Progenitor cell of endocrine pancreas (in vitro differentiated cells): ENCODE data around the gene OTUD5. TPM values are rescaled to one million over a fixed set of nuclear protein-coding genes. Genes with fewer than 3 reads are reported as not detected.

Source experiments
- DNase-seq: peaks from one replicate; pipeline ENCODE4 v3.0.0; 2021; ENCODE audit warnings: low spot score; ENCODE audit not compliant: unreplicated experiment
- H3K27ac Mint-ChIP-seq: 2 replicates; pipeline ENCODE4 v1.8.0; 2021; ENCODE audit warnings: mild to moderate bottlenecking, moderate library complexity, mixed read lengths
- H3K27me3 Mint-ChIP-seq: 2 replicates; pipeline ENCODE4 v1.8.0; 2021; ENCODE audit warnings: mixed read lengths
- H3K36me3 Mint-ChIP-seq: 2 replicates; pipeline ENCODE4 v1.8.0; 2022; ENCODE audit warnings: mixed read lengths; ENCODE audit not compliant: insufficient read depth
- H3K4me1 Mint-ChIP-seq: 2 replicates; pipeline ENCODE4 v1.8.0; 2021; ENCODE audit warnings: low read depth, mixed read lengths
- H3K4me3 Mint-ChIP-seq: 2 replicates; pipeline ENCODE4 v1.8.0; 2021; ENCODE audit warnings: low read depth, mild to moderate bottlenecking, moderate library complexity, mixed read lengths
- H3K9me3 Mint-ChIP-seq: 2 replicates; pipeline ENCODE4 v1.8.0; 2021; ENCODE audit warnings: low read depth, mixed read lengths
- CTCF ChIP-seq: fragments of 200-600 bp; sonication (generic); IDR thresholded peaks from one replicate; pipeline ENCODE4 v1.5.0; 2021; ENCODE audit warnings: antibody characterized with exemption, mild to moderate bottlenecking; ENCODE audit not compliant: unreplicated experiment
- total RNA-seq: library from RNA; stranded (reverse); gene quantifications from 2 replicates; pipeline ENCODE4 v1.2.1, GENCODE V29; 2021

Gene OTUD5
- total RNA-seq, 1 donor from 2014 or later, result 53.3 TPM

- Mint-ChIP-seq H3K4me1 (peaks cover 19% of the 10 kb centered on the region), H3K36me3 (peaks cover 7% of the 10 kb centered on the region), H3K9me3 (peaks cover 11% of the 10 kb centered on the region), H3K4me3 (peak overlapping the region; percentile 78), H3K27ac (peak overlapping the region; percentile 94), H3K27me3 (no peaks in the 10 kb centered on the region)
- TF ChIP-seq CTCF, result no peak
- DNase-seq, result no peak
These were observed 38.0 kb downstream of the OTUD5 start for GRCh38 chrX:48919360-48919841.

- Mint-ChIP-seq H3K4me1 (peaks cover 19% of the 10 kb centered on the region), H3K27ac (peak within 1 kb of the TSS; percentile 94), H3K9me3 (peaks cover 8% of the 10 kb centered on the region), H3K36me3 (peaks cover 5% of the 10 kb centered on the region), H3K27me3 (no peaks in the 10 kb centered on the region), H3K4me3 (peak within 1 kb of the TSS; percentile 78)
- TF ChIP-seq CTCF, result peak; percentile 11
- DNase-seq, result peak; percentile 80
These were observed 38.6 kb downstream of the OTUD5 start, which contains the start of gene PIM2 for GRCh38 chrX:48918643-48919340. PIM2 (minus strand) TSS chrX:48919024; CDS start chrX:48918834, 190 bp downstream.

GRCh38 chrX:48918301-48918642, 39.1 kb downstream of the OTUD5 start:
- no peak for DNase-seq
- peaks cover 8% of the 10 kb centered on the region for H3K36me3 Mint-ChIP-seq

GRCh38 chrX:48917139-48918001, 40.0 kb downstream of the OTUD5 start:
- no peaks in the 10 kb centered on the region for H3K27me3 Mint-ChIP-seq
- H3K36me3 Mint-ChIP-seq, result peaks cover 8% of the 10 kb centered on the region
- H3K27ac Mint-ChIP-seq, result peak overlapping the region; percentile 90
- peaks cover 8% of the 10 kb centered on the region for H3K9me3 Mint-ChIP-seq
- H3K4me1 Mint-ChIP-seq, result peaks cover 21% of the 10 kb centered on the region
- H3K4me3 Mint-ChIP-seq, result peak overlapping the region; percentile 78
- TF ChIP-seq CTCF, result peak; percentile 85
- DNase-seq, result peak; percentile 73

More at GRCh38 chrX:48918301-48918642, 39.1 kb downstream of the OTUD5 start:
- TF ChIP-seq CTCF, result no peak
- Mint-ChIP-seq H3K27ac (peak overlapping the region; percentile 84), H3K27me3 (no peaks in the 10 kb centered on the region), H3K4me3 (peak overlapping the region; percentile 78), H3K9me3 (peaks cover 8% of the 10 kb centered on the region), H3K4me1 (peaks cover 19% of the 10 kb centered on the region)
